Glomerular endothelial cell (primary cell): Measurements from ENCODE around the gene LSP1. TPM values are rescaled to one million over a fixed set of nuclear protein-coding genes. Genes with fewer than 3 reads are reported as not detected.

Experiments
- DNase-seq: peaks from one replicate; pipeline ENCODE4 v3.0.0-alpha.2; 2011; ENCODE audit warnings: low read depth, low spot score; ENCODE audit errors: extremely low read depth
- total RNA-seq: library from RNA; depleted of rRNA; stranded (reverse); fragments of >200 nt; gene quantifications from 2 replicates; pipeline ENCODE4 v1.2.3, GENCODE V29; 2015

The LSP1 gene
- total RNA-seq, 1 donor from 2014 or later, result 1.1 TPM

- DNase-seq, result no peak
Observed at GRCh38 chr11:1836011-1836945, 16.6 kb upstream of the LSP1 start.

GRCh38 chr11:1837171-1838076 lies 15.5 kb upstream of the LSP1 start:
- no peak for DNase-seq

- DNase-seq, result no peak
Observed at GRCh38 chr11:1838077-1838425, 14.8 kb upstream of the LSP1 start.

GRCh38 chr11:1838426-1839144 lies 14.3 kb upstream of the LSP1 start, which contains the start of gene TNNI2:
TSS of gene TNNI2 (plus strand) at chr11:1838981. CDS start at chr11:1839697, 716 bp downstream.
- no peak for DNase-seq

GRCh38 chr11:1839204-1839923 lies 13.5 kb upstream of the LSP1 start:
- no peak for DNase-seq

GRCh38 chr11:1839924-1840779 lies 12.7 kb upstream of the LSP1 start:
- no peak for DNase-seq

- no peak for DNase-seq
Observed at GRCh38 chr11:1840780-1841480, 12.0 kb upstream of the LSP1 start.

GRCh38 chr11:1841511-1842148 lies 11.3 kb upstream of the LSP1 start:
- DNase-seq, result no peak

- DNase-seq, result no peak
Observed at GRCh38 chr11:1842149-1843097, 10.5 kb upstream of the LSP1 start.

GRCh38 chr11:1843098-1843473 lies 9.8 kb upstream of the LSP1 start:
- no peak for DNase-seq

- no peak for DNase-seq
Observed at GRCh38 chr11:1843796-1844195, 9.1 kb upstream of the LSP1 start.

GRCh38 chr11:1844221-1845094 lies 8.4 kb upstream of the LSP1 start:
- DNase-seq, result no peak

- DNase-seq, result no peak
Observed at GRCh38 chr11:1845095-1845429, 7.8 kb upstream of the LSP1 start.

GRCh38 chr11:1845561-1846452 lies 7.1 kb upstream of the LSP1 start:
- DNase-seq, result no peak

- DNase-seq, result no peak
Observed at GRCh38 chr11:1846453-1846932, 6.4 kb upstream of the LSP1 start.
